SK-N-SH (cell line): Measurements from ENCODE around the gene MEF2C. TPM values are rescaled to one million over a fixed set of nuclear protein-coding genes. Genes with fewer than 3 reads are reported as not detected.

ENCODE experiments used
- CTCF ChIA-PET: fragments of 300-600, 350-600 bp; formaldehyde crosslinking; extraction: SDS; loops from one replicate; lab custom pipeline; 2021; lab: Yijun Ruan, JAX
- POLR2A ChIA-PET: fragments of 350-600 bp; sonication (Branson Sonifier 250); formaldehyde crosslinking; extraction: SDS; loops from one replicate; lab custom pipeline; 2020; ENCODE audit warnings: antibody characterized with exemption, inconsistent platforms; lab: Yijun Ruan, JAX
- DNase-seq: peaks from one replicate; pipeline ENCODE4 v3.0.0; 2012
- H2AFZ ChIP-seq: fragments of 200-600 bp; sonication (generic); 2 replicates; pipeline ENCODE4 v1.8.1; 2016; ENCODE audit warnings: antibody characterized with exemption, mild to moderate bottlenecking, low read depth
- H3F3A ChIP-seq: fragments of 200-600 bp; sonication (generic); replicated peaks from 2 replicates; pipeline ENCODE3; 2016; ENCODE audit warnings: antibody characterized with exemption, mild to moderate bottlenecking; ENCODE audit not compliant: insufficient read depth
- H3K27ac ChIP-seq, 2 experiments: fragments of 200-500 bp in 1 of 2; fragments of 200-600 bp in 1 of 2; sonication (Bioruptor generic) in 1 of 2; sonication (generic), shearing (Covaris generic) in 1 of 2; 2 replicates each; pipeline versions ENCODE4 v1.5.1 to v1.6.1; 2014 to 2016; ENCODE audit warnings: low read depth in 2 of 2, inconsistent platforms in 1 of 2, low read length in 1 of 2, mild to moderate bottlenecking in 1 of 2, mixed read lengths in 1 of 2
- H3K27me3 ChIP-seq: fragments of 200-600 bp; sonication (generic), shearing (Covaris generic); 2 replicates; pipeline ENCODE4 v1.6.1; 2016; ENCODE audit warnings: mixed run types; ENCODE audit not compliant: insufficient read depth
- H3K36me3 ChIP-seq, 2 experiments: fragments of 200-500 bp in 1 of 2; fragments of 200-600 bp in 1 of 2; sonication (Bioruptor generic) in 1 of 2; sonication (generic) in 1 of 2; replicated peaks in 1 of 2; 2 replicates each; pipeline versions ENCODE3 to v1.5.1; 2014 to 2016; ENCODE audit warnings: low read length in 1 of 2, mild to moderate bottlenecking in 1 of 2; ENCODE audit not compliant: insufficient read depth in 2 of 2, control insufficient read depth in 1 of 2
- H3K4me1 ChIP-seq, 2 experiments: fragments of 200-500 bp in 1 of 2; fragments of 200-600 bp in 1 of 2; sonication (Bioruptor generic) in 1 of 2; sonication (generic), shearing (Covaris generic) in 1 of 2; 2 replicates each; pipeline versions ENCODE4 v1.5.1 to v1.6.1; 2014 to 2016; ENCODE audit warnings: low read depth in 1 of 2, low read length in 1 of 2, mixed run types in 1 of 2; ENCODE audit not compliant: insufficient read depth in 2 of 2, control insufficient read depth in 1 of 2
- H3K4me2 ChIP-seq: fragments of 200-600 bp; sonication (generic), shearing (Covaris generic); 2 replicates; pipeline ENCODE4 v1.6.1; 2017; ENCODE audit warnings: mixed run types
- H3K4me3 ChIP-seq, 2 experiments: fragments of 200-500 bp in 1 of 2; fragments of 200-600 bp in 1 of 2; sonication (Bioruptor generic) in 1 of 2; sonication (generic), shearing (Covaris generic) in 1 of 2; 2 replicates each; pipeline versions ENCODE4 v1.5.1 to v1.8.1; 2014 to 2016; ENCODE audit warnings: low read depth in 2 of 2, inconsistent platforms in 1 of 2, low read length in 1 of 2, mild to moderate bottlenecking in 1 of 2, mixed read lengths in 1 of 2, moderate library complexity in 1 of 2
- H3K79me2 ChIP-seq: fragments of 200-600 bp; sonication (generic); 2 replicates; pipeline ENCODE4 v1.8.1; 2017; ENCODE audit warnings: mild to moderate bottlenecking; ENCODE audit not compliant: insufficient read depth
- H3K9ac ChIP-seq: fragments of 200-600 bp; sonication (generic); 2 replicates; pipeline ENCODE4 v1.6.1; 2017; ENCODE audit warnings: mixed run types
- H3K9me2 ChIP-seq: fragments of 200-600 bp; sonication (generic); 2 replicates; pipeline ENCODE4 v1.6.1; 2017; ENCODE audit warnings: mixed run types
- H3K9me3 ChIP-seq: fragments of 200-600 bp; sonication (generic); 2 replicates; pipeline ENCODE4 v1.6.1; 2017; ENCODE audit warnings: mixed run types, mild to moderate bottlenecking, moderate library complexity
- H4K20me1 ChIP-seq: fragments of 200-600 bp; sonication (generic); 2 replicates; pipeline ENCODE4 v1.6.1; 2017; ENCODE audit warnings: mild to moderate bottlenecking, mixed run types; ENCODE audit not compliant: insufficient read depth
- CHD2 ChIP-seq: fragments of 150-350 bp; IDR thresholded peaks from 2 replicates; pipeline ENCODE4 v1.6.1; 2018; ENCODE audit warnings: low read length; ENCODE audit not compliant: partially characterized antibody
- ELF1 ChIP-seq: IDR thresholded peaks from 2 replicates; pipeline ENCODE4 v1.4.0; 2012
- EZH2phosphoT487 ChIP-seq: fragments of 200-600 bp; sonication (generic); IDR thresholded peaks from 2 replicates; pipeline ENCODE4 v1.6.1; 2017; ENCODE audit warnings: low read depth, mixed run types, mild to moderate bottlenecking, antibody characterized with exemption, moderate library complexity, borderline replicate concordance
- FOXM1 ChIP-seq: IDR thresholded peaks from 2 replicates; pipeline ENCODE4 v1.4.0; 2012; ENCODE audit warnings: low read depth, mild to moderate bottlenecking
- GABPA ChIP-seq: IDR thresholded peaks from 2 replicates; pipeline ENCODE4 v1.4.0; 2012; ENCODE audit warnings: low read depth, mild to moderate bottlenecking
- GATA2 ChIP-seq: sonication (generic); formaldehyde crosslinking; IDR thresholded peaks from 2 replicates; pipeline ENCODE4 v1.5.0; 2020; ENCODE audit warnings: mild to moderate bottlenecking, missing genetic modification reagents
- IRF3 ChIP-seq: fragments of 150-350 bp; IDR thresholded peaks from 2 replicates; pipeline ENCODE4 v1.6.1; 2016; ENCODE audit warnings: mild to moderate bottlenecking, low read depth, low read length
- JUND ChIP-seq: IDR thresholded peaks from 2 replicates; pipeline ENCODE4 v1.4.0; 2012
- MXI1 ChIP-seq: IDR thresholded peaks from 2 replicates; pipeline ENCODE4 v1.6.1; 2012; ENCODE audit warnings: mild to moderate bottlenecking, low read depth, low read length, improper control_type of control experiment
- NFIC ChIP-seq: IDR thresholded peaks from 2 replicates; pipeline ENCODE4 v1.4.0; 2012; ENCODE audit warnings: borderline replicate concordance
- RAD21 ChIP-seq: IDR thresholded peaks from 2 replicates; pipeline ENCODE4 v1.6.1; 2012; ENCODE audit warnings: mild to moderate bottlenecking, low read length
- RCOR1 ChIP-seq: fragments of 150-350 bp; IDR thresholded peaks from 2 replicates; pipeline ENCODE4 v1.6.1; 2017; ENCODE audit warnings: antibody characterized with exemption, low read length
- RFX5 ChIP-seq: IDR thresholded peaks from 2 replicates; pipeline ENCODE4 v1.6.1; 2012; ENCODE audit warnings: mild to moderate bottlenecking, improper control_type of control experiment, low read length
- RXRA ChIP-seq: IDR thresholded peaks from 2 replicates; pipeline ENCODE4 v1.4.0; 2012; ENCODE audit warnings: low read depth, mild to moderate bottlenecking, borderline replicate concordance
- SMC3 ChIP-seq: IDR thresholded peaks from 2 replicates; pipeline ENCODE4 v1.6.1; 2012; ENCODE audit warnings: low read depth, low read length, improper control_type of control experiment
- TAF1 ChIP-seq: IDR thresholded peaks from 2 replicates; pipeline ENCODE4 v1.6.1; 2012; ENCODE audit warnings: low read depth, mild to moderate bottlenecking, low read length, moderate library complexity, borderline replicate concordance
- TEAD4 ChIP-seq: IDR thresholded peaks from 2 replicates; pipeline ENCODE4 v1.4.0; 2012; ENCODE audit warnings: mild to moderate bottlenecking, borderline replicate concordance; ENCODE audit not compliant: insufficient read depth
- WGBS: methylation state at CpG from one replicate; pipeline ENCODE4 v1.1.6; 2017; ENCODE audit warnings: low lambda C conversion rate; 5-methylcytosine and 5-hydroxymethylcytosine counted together
- polyA plus RNA-seq, 3 experiments: library from polyadenylated mRNA; depleted of rRNA; stranded (reverse); fragments of >200 nt; gene quantifications; 2 replicates each; pipeline ENCODE4 v1.2.3, GENCODE V29; 2012
- TF ChIP-seq, protein P1 (sequence below): IDR thresholded peaks from 2 replicates; pipeline ENCODE4 v1.4.0; 2012; ENCODE audit warnings: low read depth

Gene MEF2C
- polyA plus RNA-seq, 1 of the 3 experiments (the other 2 are of a cell fraction), result 1.2 TPM

DNA sequence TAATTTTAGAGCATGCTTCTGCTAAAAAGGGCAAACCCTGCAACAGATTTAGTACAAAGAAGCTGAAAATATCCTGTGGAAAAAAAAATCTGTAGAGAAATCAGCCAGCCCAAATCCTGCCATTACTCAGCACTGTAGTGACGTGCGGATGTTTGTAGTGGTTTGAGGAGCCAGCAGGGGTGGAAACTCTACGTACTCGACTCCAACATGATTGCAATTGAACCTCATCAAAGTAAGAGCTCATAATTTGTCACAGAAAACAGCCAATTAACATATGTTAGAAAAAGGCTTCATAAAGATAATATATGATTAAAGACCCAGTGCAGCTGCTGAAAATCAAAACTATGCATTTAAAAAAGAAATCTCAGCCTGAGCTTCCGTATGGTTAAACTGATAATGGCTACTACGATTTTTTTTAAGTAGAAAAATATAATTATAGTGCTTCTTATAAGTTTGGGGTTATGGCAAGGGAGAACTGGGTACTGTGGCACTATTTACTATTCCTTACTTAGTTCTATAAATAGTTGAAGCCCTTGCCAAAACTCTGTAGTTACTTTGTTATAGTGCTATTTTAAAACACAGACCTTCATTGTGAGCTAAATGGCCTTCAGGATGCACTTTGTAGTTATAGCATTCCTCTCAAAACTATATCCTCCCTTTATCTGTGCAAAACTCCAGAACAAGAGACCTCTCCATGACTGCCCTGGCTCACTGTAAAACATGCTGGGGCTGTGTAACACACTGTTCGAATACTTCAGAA lies 49.4 kb downstream of the MEF2C start:
- H3K9ac ChIP-seq, result no peak overlapping the region
- no peak overlapping the region for H3K4me3 ChIP-seq
- peaks cover 5% of the 10 kb centered on the region for H3F3A ChIP-seq
- H3K4me2 ChIP-seq, result no peak overlapping the region
- no peaks in the 10 kb centered on the region for H3K27me3 ChIP-seq
- H3K4me1 ChIP-seq, result no peaks in the 10 kb centered on the region; a peak in 1 of 4 replicates
- ChIA-PET POLR2A (interaction anchor here (0.6 kb wide), 1 partner anchor 1206 kb away, joined by 3 read pairs; no protein-coding TSS in a partner anchor), CTCF (interaction anchor here (1.1 to 1.3 kb wide), 2 partner anchors 26 to 73 kb away, joined by 3 read pairs; no protein-coding TSS in a partner anchor)
- no peak overlapping the region for H2AFZ ChIP-seq
- TF ChIP-seq RXRA (no peak), RAD21 (no peak), TEAD4 (no peak), SMC3 (no peak), MXI1 (no peak), FOXM1 (no peak), ELF1 (no peak), GATA2 (CRISPR knock-in tag) (no peak), CHD2 (no peak), TAF1 (no peak), EZH2phosphoT487 (no peak)
- TF ChIP-seq, protein P1, sequence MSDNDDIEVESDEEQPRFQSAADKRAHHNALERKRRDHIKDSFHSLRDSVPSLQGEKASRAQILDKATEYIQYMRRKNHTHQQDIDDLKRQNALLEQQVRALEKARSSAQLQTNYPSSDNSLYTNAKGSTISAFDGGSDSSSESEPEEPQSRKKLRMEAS, result no peak
- H4K20me1 ChIP-seq, result no peaks in the 10 kb centered on the region
- WGBS, result 86% methylated on average over 7 of the region's 7 CpGs
- DNase-seq, result no peak
- no peak overlapping the region for H3K27ac ChIP-seq
- H3K79me2 ChIP-seq, result no peaks in the 10 kb centered on the region
- no peaks in the 10 kb centered on the region for H3K9me2 ChIP-seq
- H3K9me3 ChIP-seq, result no peaks in the 10 kb centered on the region
- no peaks in the 10 kb centered on the region for H3K36me3 ChIP-seq

DNA sequence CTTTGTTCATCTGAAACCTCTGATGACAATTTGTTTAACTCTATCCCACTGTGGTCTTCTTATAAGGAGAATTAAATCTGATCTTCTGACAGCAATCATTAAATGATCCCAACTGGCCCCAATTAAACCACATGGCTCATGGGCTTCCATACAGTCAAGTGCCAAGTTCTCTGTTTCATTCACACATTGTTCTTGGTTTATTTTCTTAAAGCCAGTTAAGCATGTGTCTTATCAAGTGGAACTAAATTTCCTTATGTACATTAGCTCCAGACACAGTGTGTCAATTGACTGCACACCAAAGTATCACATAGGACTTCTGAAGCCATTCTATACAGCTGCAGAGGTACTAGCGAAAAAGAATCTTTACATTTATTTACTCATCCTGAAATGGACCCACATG lies 51.2 kb downstream of the MEF2C start:
- H2AFZ ChIP-seq, result no peak overlapping the region
- no peak overlapping the region for H3K4me3 ChIP-seq
- POLR2A ChIA-PET, result no interaction called here
- no peaks in the 10 kb centered on the region for H3K79me2 ChIP-seq
- peaks cover 5 to 10% of the 10 kb centered on the region in 2 experiments for H3K4me1 ChIP-seq
- H3K9me2 ChIP-seq, result no peaks in the 10 kb centered on the region
- H3K4me2 ChIP-seq, result no peak overlapping the region
- H4K20me1 ChIP-seq, result no peaks in the 10 kb centered on the region
- CTCF ChIA-PET, result interaction anchor here (0.6 kb wide), 1 partner anchor 1005 kb away, joined by 3 read pairs; no protein-coding TSS in a partner anchor
- WGBS, result 92% methylated on average over 1 of the region's 1 CpG
- H3F3A ChIP-seq, result peaks cover 7% of the 10 kb centered on the region
- no peaks in the 10 kb centered on the region for H3K9me3 ChIP-seq
- TF ChIP-seq JUND (no peak), IRF3 (no peak), RXRA (no peak), RAD21 (no peak), GABPA (no peak), RCOR1 (no peak), ELF1 (no peak), RFX5 (no peak), NFIC (no peak)
- no peaks in the 10 kb centered on the region for H3K36me3 ChIP-seq
- H3K27ac ChIP-seq, result no peak overlapping the region
- no peak for DNase-seq
- no peak overlapping the region for H3K9ac ChIP-seq
- H3K27me3 ChIP-seq, result no peaks in the 10 kb centered on the region
